Left ventricle myocardium inferior (tissue), 1 donor: ENCODE measurements around the gene WNT9B. TPM values are rescaled to one million over a fixed set of nuclear protein-coding genes. Genes with fewer than 3 reads are reported as not detected.

Source experiments
- DNase-seq: peaks from one replicate; pipeline ENCODE4 v3.0.0-alpha.2; 2020
- H3K27ac ChIP-seq: fragments of 200-600 bp; replicated peaks from 2 replicates; pipeline ENCODE4 v1.8.0; 2021
- H3K27me3 ChIP-seq: fragments of 200-600 bp; 2 replicates; pipeline ENCODE4 v1.8.0; 2021; ENCODE audit warnings: low read depth
- H3K36me3 ChIP-seq: fragments of 200-600 bp; 2 replicates; pipeline ENCODE4 v1.8.0; 2021
- H3K4me1 ChIP-seq: fragments of 200-600 bp; 2 replicates; pipeline ENCODE4 v1.8.0; 2021
- H3K4me3 ChIP-seq: fragments of 200-600 bp; 2 replicates; pipeline ENCODE4 v1.8.0; 2021; ENCODE audit warnings: mild to moderate bottlenecking, moderate library complexity
- H3K9me3 ChIP-seq: fragments of 200-600 bp; replicated peaks from 2 replicates; pipeline ENCODE4 v1.8.0; 2021
- CTCF ChIP-seq: fragments of 200-600 bp; IDR thresholded peaks from 2 replicates; pipeline ENCODE4 v1.8.0; 2021; ENCODE audit warnings: antibody characterized with exemption, mild to moderate bottlenecking, borderline replicate concordance
- intact Hi-C: fragments of 100-400 bp; cut with micrococcal nuclease; formaldehyde crosslinking; loops from one replicate; pipeline ENCODE4 v1.11.0; 2022
- total RNA-seq: library from RNA; stranded (reverse); fragmentation: NEBNext Ultra II Directional; extraction: Animal tissue kit (Norgen Biotek cat#: 25700); gene quantifications from one replicate; pipeline ENCODE4 v1.2.1, GENCODE V29; 2021
- donor health status: DM: no; HTN: yes; CAD: no; lungs with severe emphysema.

WNT9B gene
- total RNA-seq, 1 donor from 2014 or later: 0.85 TPM

- H3K27me3 ChIP-seq: peaks cover 93% of the 10 kb centered on the region
- H3K36me3 ChIP-seq: no peaks in the 10 kb centered on the region
- no peak for DNase-seq
- H3K9me3 ChIP-seq: no peaks in the 10 kb centered on the region
- no peak for TF ChIP-seq CTCF
- H3K4me3 ChIP-seq: no peak overlapping the region
- H3K4me1 ChIP-seq: peaks cover 2% of the 10 kb centered on the region
- H3K27ac ChIP-seq: no peak overlapping the region
- intact Hi-C loops: no loop called here
Measured at GRCh38 chr17:46889519-46889918, 38.1 kb downstream of the WNT9B start.

GRCh38 chr17:46889992-46890564 is 38.7 kb downstream of the WNT9B start:
- Histone ChIP-seq H3K9me3 (no peaks in the 10 kb centered on the region), H3K27me3 (peaks cover 93% of the 10 kb centered on the region), H3K27ac (no peak overlapping the region), H3K4me3 (no peak overlapping the region), H3K4me1 (peaks cover 7% of the 10 kb centered on the region), H3K36me3 (no peaks in the 10 kb centered on the region)
- TF ChIP-seq CTCF: no peak
- DNase-seq: no peak
- intact Hi-C loops: no loop called here

GRCh38 chr17:46890638-46891037 is 39.3 kb downstream of the WNT9B start:
- Histone ChIP-seq H3K27ac (no peak overlapping the region), H3K9me3 (no peaks in the 10 kb centered on the region), H3K27me3 (peaks cover 93% of the 10 kb centered on the region), H3K4me1 (peaks cover 12% of the 10 kb centered on the region), H3K36me3 (no peaks in the 10 kb centered on the region), H3K4me3 (no peak overlapping the region)
- TF ChIP-seq CTCF: no peak
- intact Hi-C loops: no loop called here
- DNase-seq: no peak

- H3K36me3 ChIP-seq: no peaks in the 10 kb centered on the region
- H3K4me1 ChIP-seq: peaks cover 12% of the 10 kb centered on the region
- no peaks in the 10 kb centered on the region for H3K9me3 ChIP-seq
- intact Hi-C loops: no loop called here
- H3K4me3 ChIP-seq: no peak overlapping the region
- peaks cover 91% of the 10 kb centered on the region for H3K27me3 ChIP-seq
- no peak overlapping the region for H3K27ac ChIP-seq
- no peak for DNase-seq
- TF ChIP-seq CTCF: no peak
Measured at GRCh38 chr17:46892192-46892703, 40.9 kb downstream of the WNT9B start.

- peaks cover 81% of the 10 kb centered on the region for H3K27me3 ChIP-seq
- intact Hi-C loops: no loop called here
- no peak for TF ChIP-seq CTCF
Measured at GRCh38 chr17:46894024-46894423, 42.6 kb downstream of the WNT9B start.

More at GRCh38 chr17:46894024-46894423, 42.6 kb downstream of the WNT9B start:
- no peaks in the 10 kb centered on the region for H3K36me3 ChIP-seq
- H3K9me3 ChIP-seq: no peaks in the 10 kb centered on the region
- no peak for DNase-seq
- no peak overlapping the region for H3K27ac ChIP-seq
- H3K4me1 ChIP-seq: peaks cover 12% of the 10 kb centered on the region
- no peak overlapping the region for H3K4me3 ChIP-seq
